NCI-H2171 treated with DMSO at 0.1 percent for 48 hours (cell line): ENCODE data around the gene RAB5A.
"Not testable (repeated sequence)": the region's sequence is repeated elsewhere in the genome, so short reads cannot be mapped to it uniquely, and the experiment has no call there.

Source experiments
- DNase-seq: peaks from one replicate; lab custom pipeline; 2025; lab: John Stamatoyannopoulos, UW

Gene RAB5A

GRCh38 chr3:19947549-19948225, 790 bp downstream of the RAB5A start:
- DNase-seq = peak; percentile 58

GRCh38 chr3:19948226-19948591, 1.3 kb downstream of the RAB5A start:
- DNase-seq = no peak

GRCh38 chr3:19950316-19950715, 3.4 kb downstream of the RAB5A start:
- no peak for DNase-seq

- DNase-seq = no peak
These were observed 7.8 kb downstream of the RAB5A start for GRCh38 chr3:19954676-19955075.

- DNase-seq = not testable (repeated sequence)
These were observed 10.5 kb downstream of the RAB5A start for GRCh38 chr3:19957354-19957753.

GRCh38 chr3:19959505-19959904, 12.6 kb downstream of the RAB5A start:
- no peak for DNase-seq

- DNase-seq = no peak
These were observed 13.8 kb downstream of the RAB5A start for GRCh38 chr3:19960696-19961095.

GRCh38 chr3:19961960-19962359, 15.1 kb downstream of the RAB5A start:
- DNase-seq = no peak

- DNase-seq = no peak
These were observed 20.3 kb downstream of the RAB5A start for GRCh38 chr3:19967208-19967607.

GRCh38 chr3:19967812-19968211, 20.9 kb downstream of the RAB5A start:
- no peak for DNase-seq

GRCh38 chr3:19970327-19970726, 23.4 kb downstream of the RAB5A start:
- DNase-seq = no peak

GRCh38 chr3:19972054-19972453, 25.2 kb downstream of the RAB5A start:
- no peak for DNase-seq

GRCh38 chr3:19988904-19989303, 42.0 kb downstream of the RAB5A start:
- DNase-seq = not testable (repeated sequence)

- DNase-seq = no peak
These were observed 47.9 kb downstream of the RAB5A start for GRCh38 chr3:19994796-19995195.

GRCh38 chr3:19997502-19997901, 50.6 kb downstream of the RAB5A start:
- no peak for DNase-seq

GRCh38 chr3:20001932-20002331, 55.0 kb downstream of the RAB5A start:
- DNase-seq = no peak

GRCh38 chr3:20007960-20008359, 61.1 kb downstream of the RAB5A start:
- DNase-seq = no peak

GRCh38 chr3:20008646-20009045, 61.7 kb downstream of the RAB5A start:
- no peak for DNase-seq

- DNase-seq = no peak
These were observed 65.3 kb downstream of the RAB5A start, which contains the start of gene PP2D1 for GRCh38 chr3:20012164-20012563. TSS of gene PP2D1 (minus strand) at chr3:20012264. CDS start at chr3:20012072, 192 bp downstream.

GRCh38 chr3:20013396-20013795, 66.5 kb downstream of the RAB5A start:
- no peak for DNase-seq

- no peak for DNase-seq
These were observed 68.6 kb downstream of the RAB5A start for GRCh38 chr3:20015525-20015924.

- not testable (repeated sequence) for DNase-seq
These were observed 69.2 kb downstream of the RAB5A start for GRCh38 chr3:20016076-20016475.

GRCh38 chr3:20022954-20023622, 76.2 kb downstream of the RAB5A start:
- DNase-seq = no peak
